SK-N-SH treated with all-trans-retinoic acid at 6 μM for 48 hours (cell line): ENCODE data around the gene CSNK2B.

Source experiments
- ATAC-seq: fragments of 200-7000 bp; cut with Tn5 transposase; 3 replicates; pipeline ENCODE4 v1.9.1; 2020; ENCODE audit warnings: mild to moderate bottlenecking, moderate library complexity
- ARNTL ChIP-seq: fragments of 450-650 bp; formaldehyde crosslinking; IDR thresholded peaks from 2 replicates; pipeline ENCODE4 v1.5.0; 2020; ENCODE audit warnings: low read depth, mild to moderate bottlenecking, moderate library complexity, borderline replicate concordance
- BACH2 ChIP-seq: fragments of 250-450 bp; sonication (Bioruptor Pico); IDR thresholded peaks from 2 replicates; pipeline ENCODE4 v1.9.0; 2021; ENCODE audit warnings: mild to moderate bottlenecking, borderline replicate concordance
- CSDC2 ChIP-seq: fragments of 250-450 bp; sonication (Bioruptor Pico); IDR thresholded peaks from 2 replicates; pipeline ENCODE4 v1.5.0; 2020; ENCODE audit warnings: mild to moderate bottlenecking, moderate library complexity
- ESRRG ChIP-seq: fragments of 250-450 bp; sonication (Bioruptor Pico); IDR thresholded peaks from 2 replicates; pipeline ENCODE4 v1.6.1; 2021; ENCODE audit warnings: mild to moderate bottlenecking
- GLIS3 ChIP-seq: fragments of 250-450 bp; sonication (Bioruptor Pico); IDR thresholded peaks from 2 replicates; pipeline ENCODE4 v1.5.0; 2020; ENCODE audit warnings: mild to moderate bottlenecking, moderate library complexity
- ISL1 ChIP-seq: fragments of 250-450 bp; sonication (Bioruptor Pico); IDR thresholded peaks from 2 replicates; pipeline ENCODE4 v2.1.2; 2022; ENCODE audit warnings: mild to moderate bottlenecking, moderate library complexity
- PPARA ChIP-seq: fragments of 250-450 bp; sonication (Bioruptor Pico); IDR thresholded peaks from 2 replicates; pipeline ENCODE4 v1.5.0; 2020; ENCODE audit warnings: mild to moderate bottlenecking, borderline replicate concordance
- SNAI2 ChIP-seq: fragments of 250-450 bp; sonication (Bioruptor Pico); IDR thresholded peaks from 2 replicates; pipeline ENCODE4 v1.5.0; 2020; ENCODE audit warnings: mild to moderate bottlenecking, moderate library complexity
- TCF4 ChIP-seq: fragments of 250-450 bp; sonication (Bioruptor Pico); IDR thresholded peaks from 2 replicates; pipeline ENCODE4 v1.8.0; 2021; ENCODE audit warnings: mild to moderate bottlenecking, moderate library complexity, borderline replicate concordance
- TOX ChIP-seq: fragments of 250-450 bp; sonication (Bioruptor Pico); IDR thresholded peaks from 2 replicates; pipeline ENCODE4 v1.8.0; 2021; ENCODE audit warnings: mild to moderate bottlenecking, moderate library complexity, borderline replicate concordance
- TSHZ2 ChIP-seq: fragments of 250-450 bp; sonication (Bioruptor Pico); IDR thresholded peaks from 2 replicates; pipeline ENCODE4 v1.5.0; 2020; ENCODE audit warnings: mild to moderate bottlenecking, moderate library complexity
- ZC3H10 ChIP-seq: fragments of 250-450 bp; sonication (Bioruptor Pico); IDR thresholded peaks from 2 replicates; pipeline ENCODE4 v1.5.1; 2021; ENCODE audit warnings: mild to moderate bottlenecking, moderate library complexity
- ZNF70 ChIP-seq: fragments of 450-650 bp; formaldehyde crosslinking; IDR thresholded peaks from 2 replicates; pipeline ENCODE4 v1.5.0; 2020; ENCODE audit warnings: mild to moderate bottlenecking, moderate library complexity
- ZNF8 ChIP-seq: fragments of 450-650 bp; formaldehyde crosslinking; IDR thresholded peaks from 2 replicates; pipeline ENCODE4 v1.5.0; 2020; ENCODE audit warnings: mild to moderate bottlenecking, moderate library complexity
- TF ChIP-seq, protein P1 (sequence below): fragments of 250-450 bp; sonication (Bioruptor Pico); IDR thresholded peaks from 2 replicates; pipeline ENCODE4 v1.5.1; 2021; ENCODE audit warnings: mild to moderate bottlenecking, moderate library complexity
- TF ChIP-seq, protein P2 (sequence below): fragments of 250-450 bp; sonication (Bioruptor Pico); IDR thresholded peaks from 2 replicates; pipeline ENCODE4 v1.8.0; 2020; ENCODE audit warnings: mild to moderate bottlenecking, moderate library complexity, borderline replicate concordance
- TF ChIP-seq, protein P3 (sequence below): fragments of 250-450 bp; sonication (Bioruptor Pico); IDR thresholded peaks from 2 replicates; pipeline ENCODE4 v1.5.1; 2020; ENCODE audit warnings: low read depth, mild to moderate bottlenecking, moderate library complexity

Gene CSNK2B

GRCh38 chr6:31692353-31692752 is 26.5 kb downstream of the CSNK2B start:
- TF ChIP-seq GLIS3 (no peak), ZC3H10 (CRISPR knock-in tag) (no peak)
- TF ChIP-seq, all 23 proteins: peak for 0
- no peak for ATAC-seq

GRCh38 chr6:31692886-31693285 is 27.0 kb downstream of the CSNK2B start:
- ATAC-seq = no peak

GRCh38 chr6:31693535-31693934 is 27.7 kb downstream of the CSNK2B start:
- TF ChIP-seq SNAI2 (CRISPR knock-in tag) (no peak), ESRRG (CRISPR knock-in tag) (no peak), ZNF8 (CRISPR knock-in tag) (no peak), ZC3H10 (CRISPR knock-in tag) (no peak), BACH2 (CRISPR knock-in tag) (no peak), ARNTL (CRISPR knock-in tag) (no peak), GLIS3 (no peak)
- TF ChIP-seq, protein P1, sequence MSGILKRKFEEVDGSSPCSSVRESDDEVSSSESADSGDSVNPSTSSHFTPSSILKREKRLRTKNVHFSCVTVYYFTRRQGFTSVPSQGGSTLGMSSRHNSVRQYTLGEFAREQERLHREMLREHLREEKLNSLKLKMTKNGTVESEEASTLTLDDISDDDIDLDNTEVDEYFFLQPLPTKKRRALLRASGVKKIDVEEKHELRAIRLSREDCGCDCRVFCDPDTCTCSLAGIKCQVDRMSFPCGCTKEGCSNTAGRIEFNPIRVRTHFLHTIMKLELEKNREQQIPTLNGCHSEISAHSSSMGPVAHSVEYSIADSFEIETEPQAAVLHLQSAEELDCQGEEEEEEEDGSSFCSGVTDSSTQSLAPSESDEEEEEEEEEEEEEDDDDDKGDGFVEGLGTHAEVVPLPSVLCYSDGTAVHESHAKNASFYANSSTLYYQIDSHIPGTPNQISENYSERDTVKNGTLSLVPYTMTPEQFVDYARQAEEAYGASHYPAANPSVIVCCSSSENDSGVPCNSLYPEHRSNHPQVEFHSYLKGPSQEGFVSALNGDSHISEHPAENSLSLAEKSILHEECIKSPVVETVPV (CRISPR knock-in tag) = no peak
- TF ChIP-seq, protein P2, sequence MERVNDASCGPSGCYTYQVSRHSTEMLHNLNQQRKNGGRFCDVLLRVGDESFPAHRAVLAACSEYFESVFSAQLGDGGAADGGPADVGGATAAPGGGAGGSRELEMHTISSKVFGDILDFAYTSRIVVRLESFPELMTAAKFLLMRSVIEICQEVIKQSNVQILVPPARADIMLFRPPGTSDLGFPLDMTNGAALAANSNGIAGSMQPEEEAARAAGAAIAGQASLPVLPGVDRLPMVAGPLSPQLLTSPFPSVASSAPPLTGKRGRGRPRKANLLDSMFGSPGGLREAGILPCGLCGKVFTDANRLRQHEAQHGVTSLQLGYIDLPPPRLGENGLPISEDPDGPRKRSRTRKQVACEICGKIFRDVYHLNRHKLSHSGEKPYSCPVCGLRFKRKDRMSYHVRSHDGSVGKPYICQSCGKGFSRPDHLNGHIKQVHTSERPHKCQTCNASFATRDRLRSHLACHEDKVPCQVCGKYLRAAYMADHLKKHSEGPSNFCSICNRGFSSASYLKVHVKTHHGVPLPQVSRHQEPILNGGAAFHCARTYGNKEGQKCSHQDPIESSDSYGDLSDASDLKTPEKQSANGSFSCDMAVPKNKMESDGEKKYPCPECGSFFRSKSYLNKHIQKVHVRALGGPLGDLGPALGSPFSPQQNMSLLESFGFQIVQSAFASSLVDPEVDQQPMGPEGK (CRISPR knock-in tag) = no peak

More at GRCh38 chr6:31692886-31693285, 27.0 kb downstream of the CSNK2B start:
- no peak for TF ChIP-seq ZNF70
- TF ChIP-seq ARNTL (CRISPR knock-in tag) = no peak
- no peak for TF ChIP-seq PPARA (CRISPR knock-in tag)
- no peak for TF ChIP-seq BACH2 (CRISPR knock-in tag)

DNA sequence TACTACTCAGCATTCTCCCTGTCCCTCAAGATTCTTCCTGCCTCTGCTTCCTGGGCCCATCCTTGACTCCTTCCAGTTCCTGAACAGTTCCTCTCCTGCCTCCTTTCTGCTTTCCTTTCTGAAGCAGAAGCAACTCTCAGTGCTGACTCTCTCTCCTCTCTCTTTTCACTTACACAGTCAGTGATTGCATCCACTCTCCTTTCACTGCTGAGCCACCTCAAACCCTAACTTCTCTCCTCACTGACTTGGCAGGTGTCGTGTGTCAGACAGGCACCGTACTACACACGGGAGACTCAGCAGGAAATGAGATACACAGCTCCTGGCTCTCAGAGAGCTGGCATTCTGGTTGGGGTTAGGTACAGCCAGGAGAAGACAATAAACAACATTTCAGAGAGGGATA is 31.7 kb downstream of the CSNK2B start:
- ATAC-seq = no peak
- TF ChIP-seq TSHZ2 = no peak
- no peak for TF ChIP-seq ESRRG (CRISPR knock-in tag)
- no peak for TF ChIP-seq PPARA (CRISPR knock-in tag)
- no peak for TF ChIP-seq ARNTL (CRISPR knock-in tag)
- no peak for TF ChIP-seq SNAI2 (CRISPR knock-in tag)
- TF ChIP-seq CSDC2 (CRISPR knock-in tag) = no peak
- TF ChIP-seq, protein P1 (CRISPR knock-in tag) = no peak
- no peak for TF ChIP-seq ISL1 (CRISPR knock-in tag)
- TF ChIP-seq, protein P3, sequence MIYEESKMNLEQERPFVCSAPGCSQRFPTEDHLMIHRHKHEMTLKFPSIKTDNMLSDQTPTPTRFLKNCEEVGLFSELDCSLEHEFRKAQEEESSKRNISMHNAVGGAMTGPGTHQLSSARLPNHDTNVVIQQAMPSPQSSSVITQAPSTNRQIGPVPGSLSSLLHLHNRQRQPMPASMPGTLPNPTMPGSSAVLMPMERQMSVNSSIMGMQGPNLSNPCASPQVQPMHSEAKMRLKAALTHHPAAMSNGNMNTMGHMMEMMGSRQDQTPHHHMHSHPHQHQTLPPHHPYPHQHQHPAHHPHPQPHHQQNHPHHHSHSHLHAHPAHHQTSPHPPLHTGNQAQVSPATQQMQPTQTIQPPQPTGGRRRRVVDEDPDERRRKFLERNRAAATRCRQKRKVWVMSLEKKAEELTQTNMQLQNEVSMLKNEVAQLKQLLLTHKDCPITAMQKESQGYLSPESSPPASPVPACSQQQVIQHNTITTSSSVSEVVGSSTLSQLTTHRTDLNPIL (CRISPR knock-in tag) = no peak
- TF ChIP-seq TCF4 (CRISPR knock-in tag) = no peak
- no peak for TF ChIP-seq TOX (CRISPR knock-in tag)
- TF ChIP-seq, all 23 proteins: peak for 0

More at GRCh38 chr6:31693535-31693934, 27.7 kb downstream of the CSNK2B start:
- no peak for ATAC-seq
